ENCODE data around the gene RPL41.
"Not testable (repeated sequence)": the region's sequence is repeated elsewhere in the genome, so short reads cannot be mapped to it uniquely, and the experiment has no call there.

RPL41 gene

DNA sequence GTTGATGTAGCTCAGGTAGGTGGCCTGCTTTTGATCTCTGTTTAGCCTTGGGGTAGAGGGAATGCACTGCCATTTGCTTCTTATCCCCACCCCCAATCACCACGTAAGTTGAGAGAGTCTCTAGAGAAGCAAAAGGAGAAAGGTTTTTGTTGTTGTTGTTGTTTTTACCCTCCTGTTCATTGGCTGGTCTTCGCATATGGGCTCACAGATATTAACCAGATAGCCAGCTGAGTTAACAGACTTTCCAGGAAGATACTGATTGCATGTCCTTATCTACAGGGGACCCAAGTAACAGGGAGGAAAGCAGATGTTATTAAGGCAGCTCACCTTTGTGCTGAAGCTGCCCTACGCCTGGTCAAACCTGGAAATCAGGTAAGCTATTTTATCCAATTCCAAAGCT lies 9.2 kb upstream of the RPL41 start:
- Mint-ChIP-seq H3K27me3 (peaks cover 6% of the 10 kb centered on the region), H3K4me3 (peak overlapping the region; percentile 25), H3K4me1 (peaks cover 45% of the 10 kb centered on the region), H3K9me3 (no peaks in the 10 kb centered on the region), H3K36me3 (peaks cover 61% of the 10 kb centered on the region), H3K27ac (no peak overlapping the region)
- DNase-seq: no peak
- CTCF ChIA-PET: interaction anchor here (1.2 to 1.7 kb wide), 4 partner anchors 11 to 368 kb away, joined by 3 to 8 read pairs (median 5); partner anchors contain the start of gene ZC3H10

DNA sequence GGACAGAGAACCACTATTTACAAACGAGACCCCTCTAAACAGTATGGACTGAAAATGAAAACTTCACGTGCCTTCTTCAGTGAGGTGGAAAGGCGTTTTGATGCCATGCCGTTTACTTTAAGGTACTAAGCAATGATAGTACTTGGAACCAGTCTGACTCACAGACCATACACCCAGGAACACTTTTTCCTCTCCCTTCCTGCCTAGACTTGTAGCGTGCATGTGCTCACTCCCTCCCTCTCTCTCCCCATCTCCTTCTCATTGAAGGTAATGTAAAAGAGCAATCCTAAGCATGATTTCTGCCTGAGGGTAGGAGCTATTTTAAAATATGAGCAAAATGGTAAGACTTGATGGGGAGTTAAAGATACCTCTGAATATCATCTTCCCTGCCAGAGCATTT lies 5.9 kb upstream of the RPL41 start:
- Mint-ChIP-seq H3K4me1 (peaks cover 36% of the 10 kb centered on the region), H3K9me3 (no peaks in the 10 kb centered on the region), H3K4me3 (no peak overlapping the region), H3K36me3 (peaks cover 72% of the 10 kb centered on the region), H3K27me3 (no peaks in the 10 kb centered on the region), H3K27ac (no peak overlapping the region)
- no peak for DNase-seq
- CTCF ChIA-PET: interaction anchor here (1.2 kb wide), 1 partner anchor 25 kb away, joined by 3 read pairs; no protein-coding TSS in a partner anchor

GRCh38 chr12:56114084-56114483 lies 2.3 kb upstream of the RPL41 start:
- Mint-ChIP-seq H3K27ac (peak overlapping the region; percentile 77), H3K4me3 (peak overlapping the region; percentile 21), H3K36me3 (peaks cover 62% of the 10 kb centered on the region), H3K27me3 (no peaks in the 10 kb centered on the region), H3K9me3 (no peaks in the 10 kb centered on the region), H3K4me1 (peaks cover 30% of the 10 kb centered on the region)
- no peak for DNase-seq
- CTCF ChIA-PET: no interaction called here

GRCh38 chr12:56115329-56115728 lies 1.1 kb upstream of the RPL41 start:
- no peaks in the 10 kb centered on the region for H3K27me3 Mint-ChIP-seq
- H3K4me1 Mint-ChIP-seq: peaks cover 41% of the 10 kb centered on the region
- no peaks in the 10 kb centered on the region for H3K9me3 Mint-ChIP-seq
- peak overlapping the region; percentile 94 for H3K4me3 Mint-ChIP-seq
- CTCF ChIA-PET: interaction anchor here (0.7 to 1.4 kb wide), 3 partner anchors 11 to 112 kb away, joined by 3 to 6 read pairs (median 3); partner anchors contain the start of genes ESYT1 and PA2G4
- H3K36me3 Mint-ChIP-seq: peaks cover 56% of the 10 kb centered on the region
- no peak for DNase-seq
- H3K27ac Mint-ChIP-seq: peak overlapping the region; percentile 97

DNA sequence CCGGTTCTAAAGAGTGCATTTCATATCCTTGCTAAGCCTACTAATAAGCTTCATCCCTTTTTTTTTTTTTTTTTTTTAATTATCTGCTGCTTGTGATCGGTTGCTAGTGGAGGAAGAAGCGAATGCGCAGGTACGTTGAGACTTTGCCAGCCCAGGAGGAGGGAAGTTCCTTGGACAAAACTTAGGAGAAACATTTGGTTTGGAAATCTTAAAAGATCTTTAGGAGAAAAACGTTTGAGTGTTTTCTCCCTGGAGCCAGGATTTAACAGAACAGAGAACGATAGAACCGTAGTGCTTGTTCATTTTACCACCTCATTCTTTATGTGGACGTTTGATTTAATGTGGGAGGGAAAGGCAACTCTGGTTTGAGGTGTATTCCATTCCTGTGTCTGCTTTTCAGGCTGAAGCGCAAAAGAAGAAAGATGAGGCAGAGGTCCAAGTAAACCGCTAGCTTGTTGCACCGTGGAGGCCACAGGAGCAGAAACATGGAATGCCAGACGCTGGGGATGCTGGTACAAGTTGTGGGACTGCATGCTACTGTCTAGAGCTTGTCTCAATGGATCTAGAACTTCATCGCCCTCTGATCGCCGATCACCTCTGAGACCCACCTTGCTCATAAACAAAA lies 761 bp downstream of the RPL41 start:
- peaks cover 46% of the 10 kb centered on the region for H3K4me1 Mint-ChIP-seq
- not testable (repeated sequence) for DNase-seq, H3K9me3 Mint-ChIP-seq, H3K27me3 Mint-ChIP-seq
- peaks cover 50% of the 10 kb centered on the region for H3K36me3 Mint-ChIP-seq
- CTCF ChIA-PET: interaction anchor here (1.4 to 5.2 kb wide), 7 partner anchors 9 to 378 kb away, joined by 3 to 87 read pairs (median 13); partner anchors contain the start of genes ESYT1 and SMARCC2
- peak overlapping the region; percentile 94 for H3K4me3 Mint-ChIP-seq
- H3K27ac Mint-ChIP-seq: peak overlapping the region; percentile 97

- Mint-ChIP-seq H3K36me3 (peaks cover 41% of the 10 kb centered on the region), H3K4me3 (peak within 1 kb of the TSS; percentile 94)
Observed at GRCh38 chr12:56117778-56118687, 1.6 kb downstream of the RPL41 start, which contains the start of gene ZC3H10. TSS of gene ZC3H10 (plus strand) at chr12:56118266. CDS start at chr12:56120563, 2,297 bp downstream.

DNA sequence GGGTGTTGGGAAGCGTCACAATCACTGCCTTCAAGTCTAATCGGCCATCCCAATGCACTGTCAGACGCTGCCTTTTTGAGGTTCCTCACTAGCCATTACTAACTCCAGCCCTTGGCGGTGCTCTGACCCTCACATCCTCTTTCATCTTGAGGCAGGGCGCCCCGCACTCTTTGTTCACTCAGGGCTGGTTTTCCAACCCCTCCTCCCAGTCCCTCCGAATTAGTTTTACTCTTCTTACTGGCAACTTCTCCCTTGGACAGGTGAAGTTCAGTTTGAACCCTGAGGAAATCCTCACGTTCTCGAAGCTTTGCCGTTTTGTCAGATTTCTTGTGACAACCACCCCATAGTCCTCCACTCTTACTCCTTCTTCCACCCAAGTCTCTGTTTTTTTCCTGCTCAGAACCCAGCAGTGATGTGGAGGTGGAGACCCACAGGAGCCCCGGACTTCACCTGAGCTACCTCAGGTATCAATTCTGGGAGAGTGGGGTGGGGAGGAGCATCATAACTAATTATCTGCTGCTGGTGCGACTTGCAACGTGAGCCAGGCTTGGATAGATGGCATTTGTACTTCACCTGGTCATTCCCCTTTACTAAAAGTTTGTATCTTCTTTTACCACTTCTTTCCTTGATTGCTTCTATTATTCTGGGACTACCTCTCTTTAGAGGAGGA lies 2.4 kb downstream of the RPL41 start:
- Mint-ChIP-seq H3K9me3 (no peaks in the 10 kb centered on the region), H3K27ac (peak overlapping the region; percentile 97), H3K4me1 (peaks cover 48% of the 10 kb centered on the region), H3K27me3 (no peaks in the 10 kb centered on the region), H3K36me3 (peaks cover 34% of the 10 kb centered on the region), H3K4me3 (peak overlapping the region; percentile 94)
- no peak for DNase-seq
- CTCF ChIA-PET: interaction anchor here (0.7 to 5.2 kb wide), 20 partner anchors 7 to 345 kb away, joined by 3 to 87 read pairs (median 6); partner anchors contain the start of genes ANKRD52, ESYT1, PA2G4 and RAB5B

More at GRCh38 chr12:56117778-56118687, 1.6 kb downstream of the RPL41 start, which contains the start of gene ZC3H10:
- peak within 1 kb of the TSS; percentile 97 for H3K27ac Mint-ChIP-seq
- CTCF ChIA-PET: interaction anchor here (0.7 to 5.2 kb wide), 21 partner anchors 8 to 379 kb away, joined by 3 to 87 read pairs (median 6); partner anchors contain the start of genes ANKRD52, ESYT1, PA2G4 and RAB5B
- H3K9me3 Mint-ChIP-seq: no peaks in the 10 kb centered on the region
- DNase-seq: peak; percentile 99
- no peaks in the 10 kb centered on the region for H3K27me3 Mint-ChIP-seq
- peaks cover 46% of the 10 kb centered on the region for H3K4me1 Mint-ChIP-seq

GRCh38 chr12:56119361-56119796 lies 2.9 kb downstream of the RPL41 start:
- Mint-ChIP-seq H3K9me3 (no peaks in the 10 kb centered on the region), H3K27me3 (no peaks in the 10 kb centered on the region), H3K4me3 (peak overlapping the region; percentile 94), H3K27ac (peak overlapping the region; percentile 97), H3K36me3 (peaks cover 28% of the 10 kb centered on the region), H3K4me1 (peaks cover 49% of the 10 kb centered on the region)
- CTCF ChIA-PET: interaction anchor here (0.7 to 5.2 kb wide), 18 partner anchors 9 to 227 kb away, joined by 3 to 87 read pairs (median 4); partner anchors contain the start of genes ESYT1, PA2G4, RNF41 and SMARCC2
- DNase-seq: peak; percentile 74

- Mint-ChIP-seq H3K36me3 (peaks cover 28% of the 10 kb centered on the region), H3K27ac (no peak overlapping the region), H3K27me3 (no peaks in the 10 kb centered on the region), H3K4me3 (no peak overlapping the region), H3K4me1 (peaks cover 54% of the 10 kb centered on the region), H3K9me3 (no peaks in the 10 kb centered on the region)
- CTCF ChIA-PET: interaction anchor here (0.7 to 5.2 kb wide), 17 partner anchors 8 to 230 kb away, joined by 3 to 87 read pairs (median 4); partner anchors contain the start of genes ESYT1, PA2G4, RNF41 and SMARCC2
- DNase-seq: no peak
Observed at GRCh38 chr12:56120158-56120846, 3.9 kb downstream of the RPL41 start.

- H3K27ac Mint-ChIP-seq: no peak overlapping the region
- DNase-seq: no peak
- peaks cover 30% of the 10 kb centered on the region for H3K36me3 Mint-ChIP-seq
- CTCF ChIA-PET: interaction anchor here (0.7 to 5.2 kb wide), 2 partner anchors 40 to 69 kb away, joined by 3 to 87 read pairs; partner anchors contain the start of gene SMARCC2
- H3K4me3 Mint-ChIP-seq: no peak overlapping the region
- no peaks in the 10 kb centered on the region for H3K27me3 Mint-ChIP-seq
- H3K4me1 Mint-ChIP-seq: peaks cover 60% of the 10 kb centered on the region
- H3K9me3 Mint-ChIP-seq: no peaks in the 10 kb centered on the region
Observed at GRCh38 chr12:56121204-56121870, 4.9 kb downstream of the RPL41 start.

DNA sequence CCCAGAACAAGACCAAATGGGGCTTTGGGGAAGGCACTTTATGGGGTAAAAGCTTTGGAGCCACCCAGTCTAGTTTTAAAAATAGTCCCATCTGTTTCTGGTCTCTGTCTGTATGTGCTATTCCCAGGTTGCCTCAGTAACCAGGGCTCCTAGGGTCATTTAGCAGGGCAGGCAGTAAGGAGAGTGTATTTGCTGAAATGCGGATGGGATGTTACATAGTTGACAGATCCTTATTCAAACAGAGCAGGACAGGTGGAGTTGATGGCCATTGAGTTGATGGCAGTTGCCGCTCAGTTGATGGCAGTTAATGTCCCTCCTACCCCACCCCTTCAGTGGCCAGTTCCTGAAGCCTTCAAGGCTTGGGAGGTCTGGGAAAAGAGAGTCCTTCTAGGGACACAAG lies 6.2 kb downstream of the RPL41 start:
- Mint-ChIP-seq H3K4me3 (no peak overlapping the region), H3K36me3 (peaks cover 17% of the 10 kb centered on the region), H3K9me3 (no peaks in the 10 kb centered on the region), H3K27me3 (peaks cover 1% of the 10 kb centered on the region), H3K4me1 (peaks cover 69% of the 10 kb centered on the region), H3K27ac (no peak overlapping the region)
- no peak for DNase-seq
- CTCF ChIA-PET: interaction anchor here (1.1 to 3.5 kb wide), 2 partner anchors 66 to 70 kb away, joined by 3 to 31 read pairs; partner anchors contain the start of gene SMARCC2

GRCh38 chr12:56124133-56124532 lies 7.7 kb downstream of the RPL41 start:
- Mint-ChIP-seq H3K27me3 (peaks cover 3% of the 10 kb centered on the region), H3K4me3 (no peak overlapping the region), H3K27ac (peak overlapping the region; percentile 12), H3K9me3 (no peaks in the 10 kb centered on the region), H3K4me1 (peaks cover 59% of the 10 kb centered on the region), H3K36me3 (peaks cover 21% of the 10 kb centered on the region)
- no peak for DNase-seq
- CTCF ChIA-PET: interaction anchor here (1.5 to 3.5 kb wide), 2 partner anchors 35 to 65 kb away, joined by 7 to 31 read pairs; partner anchors contain the start of genes MYL6 and SMARCC2
